H9 (cell line): ENCODE results near the gene FTMT. TPM values are rescaled to one million over a fixed set of nuclear protein-coding genes. Genes with fewer than 3 reads are reported as not detected.

Source experiments
- DNase-seq: peaks from one replicate; pipeline ENCODE4 v3.0.0-alpha.2; 2017
- H2AFZ ChIP-seq: one replicate; pipeline ENCODE4 v1.6.1; 2013; ENCODE audit warnings: mild to moderate bottlenecking, low read length, control low read depth, moderate library complexity
- H2AK5ac ChIP-seq: 2 replicates; pipeline ENCODE4 v1.6.1; 2013; ENCODE audit warnings: low read length, control low read depth, mixed read lengths; ENCODE audit not compliant: insufficient read length
- H2BK120ac ChIP-seq: one replicate; pipeline ENCODE4 v1.6.1; 2013; ENCODE audit warnings: low read depth, mild to moderate bottlenecking, low read length, control low read depth, inconsistent platforms; ENCODE audit not compliant: poor library complexity, severe bottlenecking
- H2BK12ac ChIP-seq: 2 replicates; pipeline ENCODE4 v1.6.1; 2013; ENCODE audit warnings: low read length, control low read depth, mixed read lengths, low read depth; ENCODE audit not compliant: insufficient read length
- H2BK15ac ChIP-seq: 2 replicates; pipeline ENCODE4 v1.6.1; 2013; ENCODE audit warnings: low read depth, low read length, control low read depth
- H2BK20ac ChIP-seq: one replicate; pipeline ENCODE4 v1.6.1; 2013; ENCODE audit warnings: low read depth, mild to moderate bottlenecking, low read length, control low read depth, inconsistent platforms; ENCODE audit not compliant: poor library complexity, severe bottlenecking
- H2BK5ac ChIP-seq: 2 replicates; pipeline ENCODE4 v1.6.1; 2013; ENCODE audit warnings: low read length, control low read depth, mixed read lengths; ENCODE audit not compliant: insufficient read length
- H3K14ac ChIP-seq: 2 replicates; pipeline ENCODE4 v1.6.1; 2013; ENCODE audit warnings: low read length, control low read depth; ENCODE audit not compliant: insufficient read depth
- H3K18ac ChIP-seq: 2 replicates; pipeline ENCODE4 v1.6.1; 2013; ENCODE audit warnings: low read depth, mild to moderate bottlenecking, mixed read lengths, low read length, control low read depth; ENCODE audit not compliant: insufficient read length
- H3K23ac ChIP-seq: 2 replicates; pipeline ENCODE4 v1.6.1; 2013; ENCODE audit warnings: low read length, control low read depth, mixed read lengths, low read depth; ENCODE audit not compliant: insufficient read length
- H3K23me2 ChIP-seq: 2 replicates; pipeline ENCODE4 v1.6.1; 2013; ENCODE audit warnings: low read depth, mild to moderate bottlenecking, mixed read lengths, low read length, control low read depth; ENCODE audit not compliant: insufficient read length, poor library complexity, severe bottlenecking
- H3K27ac ChIP-seq: 2 replicates; pipeline ENCODE4 v1.5.1; 2013; ENCODE audit warnings: low read length, control low read depth, mixed read lengths, low read depth; ENCODE audit not compliant: insufficient read length
- H3K27me3 ChIP-seq: 2 replicates; pipeline ENCODE4 v1.6.1; 2013; ENCODE audit warnings: low read length, control low read depth, inconsistent platforms; ENCODE audit not compliant: insufficient read depth
- H3K4ac ChIP-seq: 2 replicates; pipeline ENCODE4 v1.6.1; 2013; ENCODE audit warnings: low read depth, mild to moderate bottlenecking, control low read depth, inconsistent platforms, low read length, moderate library complexity
- H3K4me1 ChIP-seq: 2 replicates; pipeline ENCODE4 v1.6.1; 2013; ENCODE audit warnings: low read length, control low read depth, inconsistent platforms; ENCODE audit not compliant: insufficient read depth
- H3K4me2 ChIP-seq: 2 replicates; pipeline ENCODE4 v1.6.1; 2013; ENCODE audit warnings: low read length, control low read depth, mixed read lengths; ENCODE audit not compliant: insufficient read length, insufficient read depth
- H3K56ac ChIP-seq: 2 replicates; pipeline ENCODE4 v1.6.1; 2013; ENCODE audit warnings: low read depth, mild to moderate bottlenecking, mixed read lengths, low read length, control low read depth; ENCODE audit not compliant: insufficient read length
- H3K79me1 ChIP-seq: 2 replicates; pipeline ENCODE4 v1.6.1; 2013; ENCODE audit warnings: low read depth, mild to moderate bottlenecking, moderate library complexity, low read length, control low read depth, inconsistent platforms; ENCODE audit not compliant: insufficient read depth, poor library complexity, severe bottlenecking
- H3K79me2 ChIP-seq: 2 replicates; pipeline ENCODE4 v1.6.1; 2013; ENCODE audit warnings: low read length, control low read depth, inconsistent platforms; ENCODE audit not compliant: insufficient read depth
- H3K9ac ChIP-seq: 2 replicates; pipeline ENCODE4 v1.6.1; 2013; ENCODE audit warnings: low read length, control low read depth, mixed read lengths; ENCODE audit not compliant: insufficient read length; ENCODE audit errors: extremely low read depth
- H3K9me3 ChIP-seq: one replicate; pipeline ENCODE4 v1.6.1; 2013; ENCODE audit warnings: low read depth, low read length, inconsistent platforms; ENCODE audit not compliant: control insufficient read depth
- H3T11ph ChIP-seq: one replicate; pipeline ENCODE4 v1.6.1; 2013; ENCODE audit warnings: mild to moderate bottlenecking, low read length, control low read depth, inconsistent platforms
- H4K20me1 ChIP-seq: one replicate; pipeline ENCODE4 v1.6.1; 2013; ENCODE audit not compliant: control insufficient read depth, insufficient read length, insufficient read depth
- H4K5ac ChIP-seq: 2 replicates; pipeline ENCODE4 v1.6.1; 2013; ENCODE audit warnings: low read depth, mild to moderate bottlenecking, mixed read lengths, low read length, control low read depth; ENCODE audit not compliant: insufficient read length
- H4K8ac ChIP-seq: replicated peaks from 2 replicates; pipeline ENCODE4 v1.6.1; 2013; ENCODE audit warnings: low read length, control low read depth, mixed read lengths, low read depth; ENCODE audit not compliant: insufficient read length
- H4K91ac ChIP-seq: 2 replicates; pipeline ENCODE4 v1.6.1; 2013; ENCODE audit warnings: low read depth, mild to moderate bottlenecking, moderate library complexity, mixed read lengths, low read length, control low read depth; ENCODE audit not compliant: insufficient read length
- H3K27ac Mint-ChIP-seq, 3 experiments: 2 replicates in 2 of 3; 3 replicates in 1 of 3; pipeline ENCODE4 v1.8.0; 2020 to 2021; ENCODE audit warnings: mixed read lengths in 3 of 3, mild to moderate bottlenecking in 1 of 3, moderate library complexity in 1 of 3
- H3K27me3 Mint-ChIP-seq: 2 replicates; pipeline ENCODE4 v1.8.0; 2021; ENCODE audit warnings: low read depth, mild to moderate bottlenecking, moderate library complexity, mixed read lengths
- H3K36me3 Mint-ChIP-seq, 3 experiments: 2 replicates in 2 of 3; 3 replicates in 1 of 3; pipeline ENCODE4 v1.8.0; 2020 to 2021; ENCODE audit warnings: low read depth in 3 of 3, mixed read lengths in 3 of 3; ENCODE audit not compliant: insufficient read depth in 1 of 3
- H3K4me1 Mint-ChIP-seq, 2 experiments: 2 replicates each; pipeline ENCODE4 v1.8.0; 2020; ENCODE audit warnings: mixed read lengths in 2 of 2
- H3K4me3 Mint-ChIP-seq, 2 experiments: 2 replicates in 1 of 2; 3 replicates in 1 of 2; pipeline ENCODE4 v1.8.0; 2020 to 2021; ENCODE audit warnings: mild to moderate bottlenecking in 2 of 2, mixed read lengths in 2 of 2, moderate library complexity in 1 of 2
- H3K9me3 Mint-ChIP-seq, 2 experiments: 2 replicates in 1 of 2; 3 replicates in 1 of 2; pipeline ENCODE4 v1.8.0; 2020; ENCODE audit warnings: mild to moderate bottlenecking in 2 of 2, mixed read lengths in 2 of 2, moderate library complexity in 1 of 2
- WGBS: extraction: QIAGEN DNeasy Blood & Tissue Kit; methylation state at CpG from one replicate; pipeline ENCODE4 v1.1.7; 2013; ENCODE audit warnings: missing lambda C conversion rate, low lambda C conversion rate, mixed read lengths; ENCODE audit not compliant: insufficient read length; ENCODE audit errors: extremely low coverage; 5-methylcytosine and 5-hydroxymethylcytosine counted together
- total RNA-seq: library from RNA; stranded (reverse); gene quantifications from 2 replicates; pipeline ENCODE4 v1.2.1, GENCODE V29; 2021
- TF ChIP-seq, protein P1 (sequence below): fragments of 200-600 bp; sonication (generic); conservative IDR thresholded peaks from 3 replicates; pipeline ENCODE4 v1.8.0; 2021; ENCODE audit warnings: antibody characterized with exemption, mild to moderate bottlenecking

The FTMT gene
- total RNA-seq, 1 experiment from 2014 or later, result not detected

DNA sequence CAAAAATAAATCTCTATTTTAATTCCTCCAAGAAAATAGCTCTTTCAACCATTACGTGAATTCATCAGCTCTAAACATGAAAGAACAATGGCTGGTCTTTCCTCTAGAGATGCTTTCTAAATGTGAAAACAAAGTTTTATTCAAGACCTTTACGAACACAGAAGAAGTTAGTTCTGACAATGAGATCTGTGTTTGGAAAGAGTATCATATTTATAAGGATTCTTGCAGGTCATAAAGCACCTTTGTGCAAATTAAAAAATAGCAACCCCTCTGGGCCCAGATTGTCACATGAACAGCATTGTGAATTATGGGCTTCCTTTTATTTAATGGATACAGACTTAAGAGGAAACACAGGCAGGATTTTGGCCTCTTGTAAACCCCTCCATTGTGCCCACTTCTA is 17.7 kb upstream of the FTMT start:
- Histone ChIP-seq H3K9ac (no peak overlapping the region), H3K79me2 (no peaks in the 10 kb centered on the region), H3K4ac (no peak overlapping the region), H2BK5ac (no peak overlapping the region), H3T11ph (no peak overlapping the region), H3K4me1 (no peaks in the 10 kb centered on the region; the same call in 1 of the 2 replicates), H3K79me1 (no peaks in the 10 kb centered on the region), H4K91ac (no peak overlapping the region), H3K18ac (no peak overlapping the region), H3K56ac (no peak overlapping the region), H2AK5ac (no peak overlapping the region), H2BK20ac (no peak overlapping the region), H3K27me3 (no peaks in the 10 kb centered on the region), H2AFZ (no peak overlapping the region), H3K4me2 (no peak overlapping the region), H4K5ac (no peak overlapping the region), H4K20me1 (no peaks in the 10 kb centered on the region), H4K8ac (no peak overlapping the region), H3K23ac (no peak overlapping the region), H3K27ac (no peak overlapping the region), H3K23me2 (no peaks in the 10 kb centered on the region), H2BK120ac (no peak overlapping the region), H2BK12ac (no peak overlapping the region), H2BK15ac (no peak overlapping the region), H3K9me3 (no peaks in the 10 kb centered on the region), H3K14ac (no peak overlapping the region)
- TF ChIP-seq, protein P1, sequence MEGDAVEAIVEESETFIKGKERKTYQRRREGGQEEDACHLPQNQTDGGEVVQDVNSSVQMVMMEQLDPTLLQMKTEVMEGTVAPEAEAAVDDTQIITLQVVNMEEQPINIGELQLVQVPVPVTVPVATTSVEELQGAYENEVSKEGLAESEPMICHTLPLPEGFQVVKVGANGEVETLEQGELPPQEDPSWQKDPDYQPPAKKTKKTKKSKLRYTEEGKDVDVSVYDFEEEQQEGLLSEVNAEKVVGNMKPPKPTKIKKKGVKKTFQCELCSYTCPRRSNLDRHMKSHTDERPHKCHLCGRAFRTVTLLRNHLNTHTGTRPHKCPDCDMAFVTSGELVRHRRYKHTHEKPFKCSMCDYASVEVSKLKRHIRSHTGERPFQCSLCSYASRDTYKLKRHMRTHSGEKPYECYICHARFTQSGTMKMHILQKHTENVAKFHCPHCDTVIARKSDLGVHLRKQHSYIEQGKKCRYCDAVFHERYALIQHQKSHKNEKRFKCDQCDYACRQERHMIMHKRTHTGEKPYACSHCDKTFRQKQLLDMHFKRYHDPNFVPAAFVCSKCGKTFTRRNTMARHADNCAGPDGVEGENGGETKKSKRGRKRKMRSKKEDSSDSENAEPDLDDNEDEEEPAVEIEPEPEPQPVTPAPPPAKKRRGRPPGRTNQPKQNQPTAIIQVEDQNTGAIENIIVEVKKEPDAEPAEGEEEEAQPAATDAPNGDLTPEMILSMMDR, result no peak
- H3K4me3 Mint-ChIP-seq, result no peak overlapping the region
- H3K36me3 Mint-ChIP-seq, result peaks cover 0 to 7% (median 0%) of the 10 kb centered on the region in 3 experiments; a peak in 2 of 7 replicates
- peaks cover 16 to 18% of the 10 kb centered on the region in 2 experiments for H3K4me1 Mint-ChIP-seq
- no peaks in the 10 kb centered on the region for H3K9me3 Mint-ChIP-seq
- no CpG with 5 or more reads among the region's 2 CpGs for WGBS
- no peaks in the 10 kb centered on the region; the same call in 1 of the 2 replicates for H3K27me3 Mint-ChIP-seq
- no peak overlapping the region for H3K27ac Mint-ChIP-seq
- DNase-seq, result no peak
